Fibroblast of upper back skin (primary cell): ENCODE results near the gene PABPC1L.
A peak's percentile ranks its signal among the peaks of the same experiment; 100 is the strongest.
"Not testable (repeated sequence)": the region's sequence is repeated elsewhere in the genome, so short reads cannot be mapped to it uniquely, and the experiment has no call there.

Experiments
- DNase-seq: peaks from one replicate; pipeline ENCODE4 v3.0.0-alpha.2; 2013

Gene PABPC1L

GRCh38 chr20:44909872-44910689, at the start of gene PABPC1L:
PABPC1L (plus strand) TSS chr20:44910060; CDS start chr20:44910144, 84 bp downstream.
- peak; percentile 48 for DNase-seq

GRCh38 chr20:44861531-44862006, 48.3 kb upstream of the PABPC1L start:
- DNase-seq: peak; percentile 39

- DNase-seq: no peak
These were observed 47.6 kb upstream of the PABPC1L start for GRCh38 chr20:44862286-44862685.

DNA sequence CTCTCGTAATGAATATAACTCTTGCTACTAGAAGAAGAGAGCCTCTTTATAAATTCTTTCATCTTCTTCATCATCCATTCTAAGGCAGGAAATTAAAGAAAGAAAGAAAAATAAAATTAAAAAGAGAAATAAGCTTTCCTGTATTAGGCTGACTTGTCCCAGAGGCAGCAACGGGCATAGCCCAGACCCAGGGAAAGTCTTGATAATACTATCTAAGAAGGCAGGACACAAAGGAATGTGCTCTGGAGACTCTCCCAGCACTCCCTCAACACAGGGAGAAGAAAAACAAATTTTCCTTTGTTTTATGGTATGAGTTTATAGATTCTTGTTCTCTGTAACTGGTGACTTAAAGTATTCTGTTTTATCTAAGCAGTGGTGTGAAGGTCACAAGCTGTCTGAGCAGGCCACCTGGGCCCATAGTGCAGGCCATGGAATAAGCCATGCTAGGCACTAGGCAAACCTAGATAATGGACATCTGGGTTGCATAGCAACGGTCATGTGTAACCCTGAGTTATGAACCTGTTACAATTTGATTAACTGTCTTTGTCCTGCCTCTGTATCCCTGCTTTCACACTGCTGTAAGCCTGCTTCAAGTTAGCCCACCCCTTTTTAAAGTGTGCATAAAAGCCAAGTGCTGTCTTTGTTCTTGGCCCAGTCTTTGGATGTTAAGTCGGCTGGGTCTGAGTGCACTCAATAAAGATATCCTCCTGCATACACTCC, 46.3 kb upstream of the PABPC1L start:
- not testable (repeated sequence) for DNase-seq

DNA sequence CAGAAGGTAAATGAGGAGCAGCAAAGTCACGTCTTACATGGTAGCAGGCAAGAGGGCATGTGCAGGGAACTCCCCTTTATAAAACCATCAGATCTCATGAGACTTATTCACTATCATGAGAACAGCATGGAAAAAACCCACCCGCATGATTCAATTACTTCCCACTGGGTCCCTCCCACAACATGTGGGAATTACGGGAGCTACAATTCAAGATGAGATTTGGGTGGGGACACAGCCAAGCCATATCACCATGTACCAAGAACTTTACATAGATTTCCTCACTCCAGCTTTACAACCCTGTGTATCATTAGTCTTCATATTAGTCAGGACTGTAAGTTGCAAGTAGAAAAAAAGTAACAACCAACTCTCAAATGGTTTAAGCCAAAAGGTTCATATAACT, 45.4 kb upstream of the PABPC1L start:
- not testable (repeated sequence) for DNase-seq

- no peak for DNase-seq
These were observed 43.0 kb upstream of the PABPC1L start for GRCh38 chr20:44866703-44867335.

DNA sequence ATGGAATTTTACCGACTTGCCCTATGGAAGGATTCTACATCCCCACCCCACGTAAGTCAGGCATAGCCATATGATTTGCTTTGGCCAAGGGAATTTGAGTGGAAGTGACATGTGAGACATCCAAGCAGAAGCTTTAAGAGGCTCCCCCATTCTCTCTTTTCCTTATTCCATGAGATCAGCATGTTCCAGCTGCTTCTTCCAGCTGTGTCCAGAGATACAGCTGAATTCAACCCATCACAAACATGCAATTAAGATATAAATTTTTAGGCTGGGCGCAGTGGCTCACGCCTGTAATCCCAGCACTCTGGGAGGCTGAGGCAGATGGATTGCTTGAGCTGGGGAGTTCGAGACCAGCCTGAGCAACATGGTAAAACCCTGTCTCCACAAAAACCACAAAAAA, 40.4 kb upstream of the PABPC1L start:
- no peak for DNase-seq

DNA sequence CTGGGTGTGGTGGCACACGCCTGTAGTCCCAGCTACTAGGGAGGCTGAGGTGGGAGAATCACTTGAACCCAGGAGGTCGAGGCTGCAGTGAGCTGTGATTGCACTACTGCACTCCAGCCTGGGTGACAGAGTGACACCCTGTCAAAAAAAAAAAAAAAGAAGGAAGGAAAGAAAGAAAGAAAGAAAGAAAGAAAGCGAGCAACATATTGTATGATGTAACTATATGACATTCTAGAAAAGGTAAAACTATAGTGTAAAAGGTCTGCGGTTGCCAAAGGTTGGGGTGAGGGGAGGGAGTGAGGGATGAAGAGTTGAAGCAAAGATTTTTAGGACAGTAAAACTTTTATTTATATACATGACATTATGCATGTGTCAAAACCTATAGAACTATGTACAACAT, 27.5 kb upstream of the PABPC1L start:
- not testable (repeated sequence) for DNase-seq

GRCh38 chr20:44883214-44883902, 26.5 kb upstream of the PABPC1L start:
- DNase-seq: no peak

GRCh38 chr20:44884907-44885391, 24.9 kb upstream of the PABPC1L start:
- DNase-seq: no peak

DNA sequence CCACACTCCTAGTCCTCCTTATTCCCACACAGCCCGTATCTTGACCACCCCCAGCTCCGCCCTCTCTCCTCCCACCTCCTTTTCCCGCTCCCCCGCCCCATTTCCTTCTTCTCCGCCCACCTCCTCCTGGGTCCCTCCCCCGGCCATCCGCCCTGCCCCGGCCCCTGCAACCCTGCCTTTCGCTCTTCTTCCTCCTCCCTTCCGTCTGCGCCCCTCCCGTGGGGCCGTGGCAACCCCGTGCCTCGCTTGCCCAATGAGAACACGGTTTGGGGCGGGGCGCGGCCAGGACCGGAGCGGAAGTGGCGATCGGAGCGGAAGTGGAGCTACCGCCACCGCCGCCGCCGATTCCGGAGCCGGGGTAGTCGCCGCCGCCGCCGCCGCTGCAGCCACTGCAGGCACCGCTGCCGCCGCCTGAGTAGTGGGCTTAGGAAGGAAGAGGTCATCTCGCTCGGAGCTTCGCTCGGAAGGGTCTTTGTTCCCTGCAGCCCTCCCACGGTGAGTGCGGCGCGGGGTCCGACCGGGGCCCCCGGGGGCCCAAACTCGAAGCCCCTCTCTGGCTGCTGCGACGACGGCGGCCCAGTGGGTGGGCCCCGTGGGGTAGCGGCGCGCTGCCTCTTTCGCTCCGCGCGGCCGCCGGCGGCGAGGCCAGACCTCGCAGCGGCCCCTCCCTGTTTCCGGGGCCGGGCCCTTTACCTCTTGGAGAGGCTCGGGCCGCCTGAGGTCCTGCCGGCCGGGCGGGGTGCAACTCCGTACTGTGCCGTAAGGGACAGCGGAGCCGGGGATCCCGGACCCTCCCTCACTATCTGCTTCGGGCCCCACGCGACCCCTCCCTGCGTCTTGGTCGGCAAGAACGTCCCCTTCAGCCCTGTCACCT, 24.2 kb upstream of the PABPC1L start, which contains the start of gene YWHAB:
Gene YWHAB, plus strand, starts transcription at position 314 of the 874 bp plus-strand sequence. CDS start 15,829 bp downstream, outside the sequence.
- DNase-seq: peak; percentile 98

GRCh38 chr20:44886266-44886651, 23.6 kb upstream of the PABPC1L start:
- DNase-seq: no peak

GRCh38 chr20:44886828-44887227, 23.0 kb upstream of the PABPC1L start:
- no peak for DNase-seq

GRCh38 chr20:44887466-44887865, 22.4 kb upstream of the PABPC1L start:
- no peak for DNase-seq

DNA sequence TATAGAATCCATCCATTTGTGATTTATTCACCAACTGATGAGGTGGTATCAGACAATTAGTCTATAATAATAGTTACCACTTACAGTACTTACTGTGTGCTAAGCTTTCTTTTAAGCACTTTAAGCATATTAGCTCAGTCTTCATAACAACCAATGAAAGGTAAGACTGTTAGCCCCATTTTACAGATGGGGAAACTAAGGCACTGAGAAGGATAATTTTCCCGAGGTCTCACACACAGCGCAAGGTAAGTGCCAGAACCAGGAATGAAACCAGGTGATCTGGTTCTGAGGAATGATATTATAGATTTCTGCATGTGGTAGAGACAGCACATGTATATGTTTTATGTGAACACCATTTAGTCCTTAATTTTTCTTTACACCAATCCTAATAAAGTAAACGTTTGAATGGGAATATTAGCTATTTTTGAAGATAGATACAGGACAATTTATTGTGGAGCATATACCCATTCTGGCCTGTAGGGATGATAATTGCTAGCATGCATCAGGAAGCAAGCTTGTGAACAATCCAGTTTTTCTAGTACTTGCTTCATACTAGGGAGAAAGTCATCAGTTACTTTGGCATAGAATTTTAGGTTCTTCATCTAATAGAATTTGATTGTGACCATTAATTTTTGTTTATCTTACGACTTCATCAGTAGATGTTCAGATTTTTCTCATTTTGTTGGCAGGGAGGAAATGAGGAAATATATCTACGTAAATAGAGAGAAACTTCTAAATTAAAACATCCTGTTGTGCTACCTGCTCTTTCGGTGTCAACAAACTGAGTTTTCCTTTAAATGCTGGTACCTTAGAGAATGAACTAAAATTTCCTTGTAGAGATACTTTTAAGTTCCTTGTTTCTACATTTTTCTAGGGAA, 21.4 kb upstream of the PABPC1L start:
- DNase-seq: no peak

DNA sequence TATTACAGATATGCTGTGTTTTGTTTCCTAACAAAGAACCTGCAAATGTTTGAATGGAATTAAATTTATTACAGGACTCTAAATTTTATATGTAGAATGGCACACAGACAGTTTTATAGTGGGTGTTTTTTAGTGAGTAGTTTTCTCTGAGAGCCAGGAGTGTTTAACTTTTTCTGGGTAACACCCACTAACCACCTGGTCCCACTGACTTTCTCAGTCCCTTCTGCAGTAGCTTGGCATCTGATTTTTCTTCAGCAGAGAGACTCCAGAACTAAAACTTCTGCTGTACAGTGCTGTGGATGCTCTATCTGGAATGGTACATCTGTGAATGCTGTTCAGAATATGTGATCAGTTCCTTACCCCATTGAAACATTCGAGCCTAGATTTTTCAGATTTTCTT, 18.0 kb upstream of the PABPC1L start:
- no peak for DNase-seq

- DNase-seq: no peak
These were observed 14.9 kb upstream of the PABPC1L start for GRCh38 chr20:44894959-44895358.

DNA sequence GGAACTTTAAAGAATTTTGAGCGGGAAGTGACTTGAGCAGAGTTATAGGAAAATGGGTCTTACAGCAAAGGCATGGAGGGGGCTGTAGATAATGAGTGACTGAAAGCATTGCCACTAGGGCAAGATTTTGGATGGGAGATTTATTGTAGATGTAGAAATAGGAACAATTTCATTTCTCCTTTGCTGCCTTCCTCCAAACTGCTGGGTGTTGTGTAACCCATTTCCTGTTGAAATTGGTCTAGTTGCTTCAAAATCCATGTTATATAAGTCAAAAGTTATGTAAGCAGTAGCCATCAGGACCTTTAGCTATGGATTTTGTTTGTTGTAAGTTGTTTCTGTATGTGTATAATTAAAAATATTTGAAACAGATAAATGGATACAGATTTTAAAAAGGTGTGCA, 13.3 kb upstream of the PABPC1L start:
- no peak for DNase-seq

DNA sequence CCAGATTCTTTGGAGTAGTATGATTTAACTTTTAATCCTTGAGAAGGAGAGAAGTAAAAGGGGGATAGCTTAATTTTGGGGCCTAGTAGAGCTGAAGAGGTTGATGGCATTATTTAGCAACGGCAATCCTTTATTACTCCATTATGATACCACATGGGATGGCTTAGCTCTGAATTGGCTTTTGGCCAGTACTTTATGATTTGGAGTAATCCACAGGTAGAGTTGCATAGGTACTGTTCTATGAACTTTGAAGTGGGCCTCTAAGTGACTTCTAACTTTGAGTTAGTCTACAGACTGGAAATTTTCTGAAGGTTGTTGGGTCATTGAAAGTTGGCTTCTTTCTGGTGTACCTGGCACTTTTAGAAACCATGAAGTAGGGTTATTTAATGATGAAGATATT, 12.7 kb upstream of the PABPC1L start:
- DNase-seq: no peak

GRCh38 chr20:44900231-44900854, 9.5 kb upstream of the PABPC1L start:
- DNase-seq: no peak
